ENCODE measurements around the gene EVC2. TPM values are rescaled to one million over a fixed set of nuclear protein-coding genes. Genes with fewer than 3 reads are reported as not detected.

The EVC2 gene
- total RNA-seq, 1 experiment from 2014 or later: 6.0 TPM

DNA sequence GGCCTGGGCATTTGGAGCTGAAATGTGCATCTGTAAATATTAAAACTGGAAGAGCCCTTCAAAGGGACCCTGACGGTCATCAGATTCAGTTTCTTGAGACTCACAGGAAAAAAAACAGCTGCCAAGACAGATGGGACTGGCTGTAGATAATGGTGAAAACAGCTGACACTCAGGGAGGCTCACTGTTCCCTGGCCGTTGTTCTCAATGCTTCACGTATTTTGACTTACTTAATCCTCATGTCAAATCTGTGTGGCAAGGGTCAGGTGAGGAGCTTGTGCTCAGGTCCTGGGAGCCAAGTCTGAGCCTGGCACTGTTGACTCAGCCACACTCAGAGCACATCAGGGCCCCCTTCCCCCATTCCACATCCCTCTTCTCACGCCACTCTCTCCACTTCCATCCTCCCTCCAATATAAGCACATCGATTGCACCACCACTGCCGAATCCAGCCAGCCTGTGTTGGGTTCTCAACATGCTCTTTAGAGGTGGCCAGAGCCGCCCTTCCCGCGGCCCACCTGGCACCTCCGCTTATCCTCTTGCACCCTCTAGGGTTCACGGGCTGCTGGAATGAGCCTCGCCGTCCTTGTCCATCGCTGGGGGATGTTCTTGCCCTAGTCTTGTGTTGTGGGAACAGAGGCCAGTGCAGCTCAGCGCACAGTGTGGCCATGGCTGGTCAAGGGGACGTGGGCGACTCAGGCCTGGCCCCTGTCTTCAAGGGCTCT lies 42.7 kb upstream of the EVC2 start:
- ChIA-PET POLR2A (ENCODE audit: low non-redundant PET) (no interaction called here), CTCF (no interaction called here)
- no peak for TF ChIP-seq EZH2 (IDR thresholded peaks at IDR 0.05; ENCODE audit: borderline replicate concordance, low read depth, low read length, poor library complexity, severe bottlenecking)
- TF ChIP-seq, protein P1, sequence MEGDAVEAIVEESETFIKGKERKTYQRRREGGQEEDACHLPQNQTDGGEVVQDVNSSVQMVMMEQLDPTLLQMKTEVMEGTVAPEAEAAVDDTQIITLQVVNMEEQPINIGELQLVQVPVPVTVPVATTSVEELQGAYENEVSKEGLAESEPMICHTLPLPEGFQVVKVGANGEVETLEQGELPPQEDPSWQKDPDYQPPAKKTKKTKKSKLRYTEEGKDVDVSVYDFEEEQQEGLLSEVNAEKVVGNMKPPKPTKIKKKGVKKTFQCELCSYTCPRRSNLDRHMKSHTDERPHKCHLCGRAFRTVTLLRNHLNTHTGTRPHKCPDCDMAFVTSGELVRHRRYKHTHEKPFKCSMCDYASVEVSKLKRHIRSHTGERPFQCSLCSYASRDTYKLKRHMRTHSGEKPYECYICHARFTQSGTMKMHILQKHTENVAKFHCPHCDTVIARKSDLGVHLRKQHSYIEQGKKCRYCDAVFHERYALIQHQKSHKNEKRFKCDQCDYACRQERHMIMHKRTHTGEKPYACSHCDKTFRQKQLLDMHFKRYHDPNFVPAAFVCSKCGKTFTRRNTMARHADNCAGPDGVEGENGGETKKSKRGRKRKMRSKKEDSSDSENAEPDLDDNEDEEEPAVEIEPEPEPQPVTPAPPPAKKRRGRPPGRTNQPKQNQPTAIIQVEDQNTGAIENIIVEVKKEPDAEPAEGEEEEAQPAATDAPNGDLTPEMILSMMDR (conservative IDR thresholded peaks at IDR 0.05; ENCODE audit: low read depth, low read length): no peak
- Histone ChIP-seq H3K27me3 (replicated peaks; ENCODE audit: insufficient read depth, low read depth, low read length, poor library complexity) (no peaks in the 10 kb centered on the region), H3K36me3 (ENCODE audit: insufficient read depth, low read length, poor library complexity, severe bottlenecking) (peaks cover 6% of the 10 kb centered on the region), H3K4me3 (ENCODE audit: low read depth, low read length, poor library complexity, severe bottlenecking) (no peak overlapping the region), H3K9me3 (ENCODE audit: low read depth, low read length, poor library complexity, severe bottlenecking) (no peaks in the 10 kb centered on the region), H3K27ac (ENCODE audit: low read depth, low read length, poor library complexity, severe bottlenecking) (no peak overlapping the region), H3K4me1 (ENCODE audit: insufficient read depth, low read length, poor library complexity, severe bottlenecking) (peaks cover 14% of the 10 kb centered on the region)
- DNase-seq (ENCODE audit: low spot score): no peak
- no TSS peak for BruUV-seq (replicated peaks)
- intact Hi-C loops (cut with micrococcal nuclease; ENCODE audit: unreplicated experiment): no loop called here

DNA sequence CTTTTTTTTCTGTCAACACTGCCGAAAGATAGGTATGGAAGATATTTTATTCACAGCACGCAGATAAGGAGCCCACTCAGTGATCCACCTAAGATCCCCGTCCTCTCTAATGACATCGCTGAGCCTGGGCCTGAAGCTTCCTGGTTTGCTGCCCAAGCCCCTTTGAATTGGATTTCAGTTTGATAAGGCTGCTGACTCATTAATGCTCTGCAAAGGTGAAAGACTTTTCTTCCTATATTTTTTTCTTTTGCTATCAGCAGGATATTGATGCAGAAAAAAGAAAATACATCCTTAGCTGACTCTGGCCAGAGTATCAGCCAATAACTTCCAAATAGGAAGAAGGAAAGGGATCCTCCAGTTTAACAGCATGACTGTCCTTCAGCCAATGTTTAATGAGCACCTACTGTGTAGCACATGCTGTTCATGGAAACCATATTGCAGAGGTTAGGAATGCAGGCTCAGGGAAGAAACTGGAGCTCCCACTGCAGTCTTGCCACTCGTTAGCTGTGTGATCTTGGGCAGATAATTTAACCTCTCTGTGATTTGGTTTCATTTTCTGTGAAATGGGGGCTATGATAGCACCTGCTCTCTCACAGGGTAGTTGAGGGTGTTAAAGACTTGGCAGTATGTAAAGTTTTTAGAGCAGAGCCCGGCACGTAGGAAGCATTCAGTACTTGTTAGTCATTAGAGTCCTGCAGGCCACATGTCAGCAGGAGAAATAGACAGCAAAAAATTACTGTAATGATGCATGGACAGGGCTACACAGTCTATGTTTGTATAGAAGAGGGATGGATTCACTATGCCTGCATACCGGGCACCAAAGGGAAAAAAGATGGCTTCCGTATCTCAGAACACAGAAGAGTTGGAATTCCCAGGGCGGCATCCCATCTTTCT lies 41.9 kb upstream of the EVC2 start:
- H3K9me3 ChIP-seq (ENCODE audit: low read depth, low read length, poor library complexity, severe bottlenecking): no peaks in the 10 kb centered on the region
- DNase-seq (ENCODE audit: low spot score): no peak
- no peak for TF ChIP-seq EZH2 (IDR thresholded peaks at IDR 0.05; ENCODE audit: borderline replicate concordance, low read depth, low read length, poor library complexity, severe bottlenecking)
- TF ChIP-seq, protein P1 (conservative IDR thresholded peaks at IDR 0.05; ENCODE audit: low read depth, low read length): no peak
- no TSS peak for BruUV-seq (replicated peaks)
- peaks cover 6% of the 10 kb centered on the region for H3K36me3 ChIP-seq (ENCODE audit: insufficient read depth, low read length, poor library complexity, severe bottlenecking)
- POLR2A ChIA-PET (ENCODE audit: low non-redundant PET): no interaction called here
- H3K4me3 ChIP-seq (ENCODE audit: low read depth, low read length, poor library complexity, severe bottlenecking): no peak overlapping the region
- CTCF ChIA-PET: no interaction called here
- intact Hi-C loops (cut with micrococcal nuclease; ENCODE audit: unreplicated experiment): no loop called here
- H3K4me1 ChIP-seq (ENCODE audit: insufficient read depth, low read length, poor library complexity, severe bottlenecking): peaks cover 14% of the 10 kb centered on the region
- no peak overlapping the region for H3K27ac ChIP-seq (ENCODE audit: low read depth, low read length, poor library complexity, severe bottlenecking)
- no peaks in the 10 kb centered on the region for H3K27me3 ChIP-seq (replicated peaks; ENCODE audit: insufficient read depth, low read depth, low read length, poor library complexity)

DNA sequence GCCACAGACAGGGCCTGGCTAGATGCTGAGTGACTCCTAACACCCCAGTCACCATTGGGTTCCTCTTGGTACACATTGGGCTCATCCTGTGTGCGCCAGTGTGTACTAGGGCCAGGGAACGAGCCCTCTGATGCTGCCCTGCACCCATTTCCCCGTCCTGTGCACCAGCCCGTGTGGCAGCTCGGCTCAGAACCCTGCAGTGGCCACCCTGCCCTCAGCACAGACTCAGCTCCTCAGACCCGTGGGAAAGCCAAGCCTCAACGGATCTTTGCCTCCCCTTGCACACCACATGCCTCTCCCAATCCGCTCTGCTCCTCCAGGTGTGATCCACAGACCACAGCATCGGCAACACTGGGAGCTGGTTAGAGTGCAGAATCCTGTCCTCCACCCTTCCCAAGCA lies 41.2 kb upstream of the EVC2 start:
- H3K9me3 ChIP-seq (ENCODE audit: low read depth, low read length, poor library complexity, severe bottlenecking): no peaks in the 10 kb centered on the region
- intact Hi-C loops (cut with micrococcal nuclease; ENCODE audit: unreplicated experiment): no loop called here
- peaks cover 6% of the 10 kb centered on the region for H3K36me3 ChIP-seq (ENCODE audit: insufficient read depth, low read length, poor library complexity, severe bottlenecking)
- no peak overlapping the region for H3K4me3 ChIP-seq (ENCODE audit: low read depth, low read length, poor library complexity, severe bottlenecking)
- no TSS peak for BruUV-seq (replicated peaks)
- H3K4me1 ChIP-seq (ENCODE audit: insufficient read depth, low read length, poor library complexity, severe bottlenecking): peaks cover 14% of the 10 kb centered on the region
- no peak for DNase-seq (ENCODE audit: low spot score)
- CTCF ChIA-PET: no interaction called here
- H3K27me3 ChIP-seq (replicated peaks; ENCODE audit: insufficient read depth, low read depth, low read length, poor library complexity): no peaks in the 10 kb centered on the region
- no peak overlapping the region for H3K27ac ChIP-seq (ENCODE audit: low read depth, low read length, poor library complexity, severe bottlenecking)
- POLR2A ChIA-PET (ENCODE audit: low non-redundant PET): no interaction called here
- TF ChIP-seq EZH2 (IDR thresholded peaks at IDR 0.05; ENCODE audit: borderline replicate concordance, low read depth, low read length, poor library complexity, severe bottlenecking): no peak
- TF ChIP-seq, protein P1 (conservative IDR thresholded peaks at IDR 0.05; ENCODE audit: low read depth, low read length): no peak
